Uterus (tissue), 2 donors: ENCODE data around the gene TMEM63B.

Experiments
- POLR2A ChIP-seq, 2 donors: fragments of 450-650 bp; IDR thresholded peaks; one replicate each; pipeline ENCODE4 v1.6.1; 2016; ENCODE audit warnings: antibody characterized with exemption in 2 of 2, mild to moderate bottlenecking in 1 of 2, moderate library complexity in 1 of 2
- TF ChIP-seq, protein P1 (sequence below), 4 experiments: fragments of 200-600 bp in 2 of 4; fragments of 450-650 bp in 2 of 4; sonication (generic) in 2 of 4; IDR thresholded peaks; one replicate each; pipeline ENCODE4 v1.5.1; 2016 to 2019; ENCODE audit warnings: antibody characterized with exemption in 4 of 4, mild to moderate bottlenecking in 2 of 4, moderate library complexity in 1 of 4

GRCh38 chr6:44108471-44108870, 18.9 kb upstream of the TMEM63B start:
- no peak for TF ChIP-seq POLR2A (IDR thresholded peaks at IDR 0.05)
- TF ChIP-seq, protein P1, sequence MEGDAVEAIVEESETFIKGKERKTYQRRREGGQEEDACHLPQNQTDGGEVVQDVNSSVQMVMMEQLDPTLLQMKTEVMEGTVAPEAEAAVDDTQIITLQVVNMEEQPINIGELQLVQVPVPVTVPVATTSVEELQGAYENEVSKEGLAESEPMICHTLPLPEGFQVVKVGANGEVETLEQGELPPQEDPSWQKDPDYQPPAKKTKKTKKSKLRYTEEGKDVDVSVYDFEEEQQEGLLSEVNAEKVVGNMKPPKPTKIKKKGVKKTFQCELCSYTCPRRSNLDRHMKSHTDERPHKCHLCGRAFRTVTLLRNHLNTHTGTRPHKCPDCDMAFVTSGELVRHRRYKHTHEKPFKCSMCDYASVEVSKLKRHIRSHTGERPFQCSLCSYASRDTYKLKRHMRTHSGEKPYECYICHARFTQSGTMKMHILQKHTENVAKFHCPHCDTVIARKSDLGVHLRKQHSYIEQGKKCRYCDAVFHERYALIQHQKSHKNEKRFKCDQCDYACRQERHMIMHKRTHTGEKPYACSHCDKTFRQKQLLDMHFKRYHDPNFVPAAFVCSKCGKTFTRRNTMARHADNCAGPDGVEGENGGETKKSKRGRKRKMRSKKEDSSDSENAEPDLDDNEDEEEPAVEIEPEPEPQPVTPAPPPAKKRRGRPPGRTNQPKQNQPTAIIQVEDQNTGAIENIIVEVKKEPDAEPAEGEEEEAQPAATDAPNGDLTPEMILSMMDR (IDR thresholded peaks at IDR 0.05): no peak
